ENCODE data around the gene FGFR3. TPM values are rescaled to one million over a fixed set of nuclear protein-coding genes. Genes with fewer than 3 reads are reported as not detected.

Gene FGFR3
- total RNA-seq, 1 donor from 2014 or later: 6.4 TPM

DNA sequence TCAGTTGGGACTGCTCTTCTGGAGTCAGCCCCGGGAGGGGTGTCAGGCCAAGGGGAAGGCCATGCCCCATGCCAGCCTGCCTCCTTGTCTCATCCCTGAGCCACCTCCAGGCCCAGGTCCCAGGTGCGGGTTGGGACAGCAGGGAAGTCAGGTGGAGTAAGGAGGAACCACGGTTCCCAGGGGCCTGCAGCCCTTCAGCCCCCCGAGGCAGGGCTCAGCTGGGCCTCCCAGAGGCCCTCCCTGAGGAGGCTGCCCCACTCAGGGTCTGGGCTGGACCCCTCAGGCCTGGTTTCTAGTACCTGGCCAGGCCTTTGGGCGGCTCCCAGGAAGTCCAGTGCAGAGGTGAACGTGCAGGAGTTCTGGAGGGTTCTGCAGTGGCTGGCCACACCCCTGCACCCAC is 23.4 kb upstream of the FGFR3 start:
- Mint-ChIP-seq H3K4me1 (ENCODE audit: unreplicated experiment) (peaks cover 9% of the 10 kb centered on the region), H3K27ac (ENCODE audit: unreplicated experiment) (no peak overlapping the region), H3K36me3 (ENCODE audit: unreplicated experiment) (no peaks in the 10 kb centered on the region), H3K4me3 (ENCODE audit: unreplicated experiment) (no peak overlapping the region), H3K27me3 (ENCODE audit: unreplicated experiment) (no peaks in the 10 kb centered on the region), H3K9me3 (ENCODE audit: unreplicated experiment) (no peaks in the 10 kb centered on the region)
- TF ChIP-seq, protein P1, sequence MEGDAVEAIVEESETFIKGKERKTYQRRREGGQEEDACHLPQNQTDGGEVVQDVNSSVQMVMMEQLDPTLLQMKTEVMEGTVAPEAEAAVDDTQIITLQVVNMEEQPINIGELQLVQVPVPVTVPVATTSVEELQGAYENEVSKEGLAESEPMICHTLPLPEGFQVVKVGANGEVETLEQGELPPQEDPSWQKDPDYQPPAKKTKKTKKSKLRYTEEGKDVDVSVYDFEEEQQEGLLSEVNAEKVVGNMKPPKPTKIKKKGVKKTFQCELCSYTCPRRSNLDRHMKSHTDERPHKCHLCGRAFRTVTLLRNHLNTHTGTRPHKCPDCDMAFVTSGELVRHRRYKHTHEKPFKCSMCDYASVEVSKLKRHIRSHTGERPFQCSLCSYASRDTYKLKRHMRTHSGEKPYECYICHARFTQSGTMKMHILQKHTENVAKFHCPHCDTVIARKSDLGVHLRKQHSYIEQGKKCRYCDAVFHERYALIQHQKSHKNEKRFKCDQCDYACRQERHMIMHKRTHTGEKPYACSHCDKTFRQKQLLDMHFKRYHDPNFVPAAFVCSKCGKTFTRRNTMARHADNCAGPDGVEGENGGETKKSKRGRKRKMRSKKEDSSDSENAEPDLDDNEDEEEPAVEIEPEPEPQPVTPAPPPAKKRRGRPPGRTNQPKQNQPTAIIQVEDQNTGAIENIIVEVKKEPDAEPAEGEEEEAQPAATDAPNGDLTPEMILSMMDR (IDR thresholded peaks at IDR 0.05): no peak
- DNase-seq (ENCODE audit: extremely low spot score, unreplicated experiment): no peak

DNA sequence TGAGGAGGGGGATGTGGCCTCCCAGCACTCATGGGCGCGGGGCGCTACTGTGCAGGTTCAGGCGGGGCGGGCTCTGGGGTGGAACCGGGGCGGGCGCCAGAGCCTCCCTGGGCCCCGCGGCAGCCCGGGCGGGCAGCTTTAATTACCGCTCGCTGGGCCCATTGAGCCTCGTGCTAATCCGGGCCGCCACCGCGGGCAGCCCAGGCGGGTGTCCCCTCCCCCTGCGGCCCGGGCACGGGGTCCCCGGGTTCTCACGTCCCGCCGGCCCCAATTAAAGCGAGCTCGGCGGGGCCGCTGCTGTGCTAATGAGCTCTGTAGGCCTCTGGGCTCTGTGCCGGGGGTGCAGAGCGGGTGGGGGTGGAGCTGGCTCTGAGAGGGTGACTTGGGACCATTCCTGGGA is 22.8 kb upstream of the FGFR3 start:
- no peak for DNase-seq (ENCODE audit: extremely low spot score, unreplicated experiment)
- Mint-ChIP-seq H3K27ac (ENCODE audit: unreplicated experiment) (no peak overlapping the region), H3K4me1 (ENCODE audit: unreplicated experiment) (peaks cover 9% of the 10 kb centered on the region), H3K36me3 (ENCODE audit: unreplicated experiment) (no peaks in the 10 kb centered on the region), H3K9me3 (ENCODE audit: unreplicated experiment) (no peaks in the 10 kb centered on the region), H3K27me3 (ENCODE audit: unreplicated experiment) (no peaks in the 10 kb centered on the region), H3K4me3 (ENCODE audit: unreplicated experiment) (no peak overlapping the region)
- TF ChIP-seq, protein P1 (IDR thresholded peaks at IDR 0.05): no peak

DNA sequence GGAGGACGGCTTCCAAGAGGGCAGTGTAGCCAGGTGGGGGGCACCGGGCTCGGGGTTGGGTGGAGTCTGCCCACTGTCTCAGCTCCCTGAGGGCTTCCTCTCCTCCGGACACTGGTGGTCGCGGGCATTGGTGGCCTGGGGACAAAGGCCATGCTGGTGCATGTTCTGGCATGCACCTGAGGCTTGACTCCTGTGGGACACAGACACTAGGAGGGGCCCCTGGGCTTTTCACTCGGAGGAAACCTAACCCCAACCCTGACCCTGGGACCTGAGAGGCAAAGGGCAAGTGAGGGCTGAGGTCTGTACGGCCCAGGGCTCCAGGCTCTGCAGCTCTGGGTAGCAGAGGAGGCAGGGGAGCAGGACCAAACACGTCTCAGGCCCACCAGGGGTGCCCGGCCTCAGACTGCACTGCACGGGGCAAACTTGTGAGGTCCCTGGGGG is 22.3 kb upstream of the FGFR3 start:
- TF ChIP-seq, protein P1 (IDR thresholded peaks at IDR 0.05): no peak
- Mint-ChIP-seq H3K4me3 (ENCODE audit: unreplicated experiment) (no peak overlapping the region), H3K36me3 (ENCODE audit: unreplicated experiment) (no peaks in the 10 kb centered on the region), H3K9me3 (ENCODE audit: unreplicated experiment) (no peaks in the 10 kb centered on the region), H3K4me1 (ENCODE audit: unreplicated experiment) (peaks cover 14% of the 10 kb centered on the region), H3K27ac (ENCODE audit: unreplicated experiment) (no peak overlapping the region), H3K27me3 (ENCODE audit: unreplicated experiment) (no peaks in the 10 kb centered on the region)
- no peak for DNase-seq (ENCODE audit: extremely low spot score, unreplicated experiment)

DNA sequence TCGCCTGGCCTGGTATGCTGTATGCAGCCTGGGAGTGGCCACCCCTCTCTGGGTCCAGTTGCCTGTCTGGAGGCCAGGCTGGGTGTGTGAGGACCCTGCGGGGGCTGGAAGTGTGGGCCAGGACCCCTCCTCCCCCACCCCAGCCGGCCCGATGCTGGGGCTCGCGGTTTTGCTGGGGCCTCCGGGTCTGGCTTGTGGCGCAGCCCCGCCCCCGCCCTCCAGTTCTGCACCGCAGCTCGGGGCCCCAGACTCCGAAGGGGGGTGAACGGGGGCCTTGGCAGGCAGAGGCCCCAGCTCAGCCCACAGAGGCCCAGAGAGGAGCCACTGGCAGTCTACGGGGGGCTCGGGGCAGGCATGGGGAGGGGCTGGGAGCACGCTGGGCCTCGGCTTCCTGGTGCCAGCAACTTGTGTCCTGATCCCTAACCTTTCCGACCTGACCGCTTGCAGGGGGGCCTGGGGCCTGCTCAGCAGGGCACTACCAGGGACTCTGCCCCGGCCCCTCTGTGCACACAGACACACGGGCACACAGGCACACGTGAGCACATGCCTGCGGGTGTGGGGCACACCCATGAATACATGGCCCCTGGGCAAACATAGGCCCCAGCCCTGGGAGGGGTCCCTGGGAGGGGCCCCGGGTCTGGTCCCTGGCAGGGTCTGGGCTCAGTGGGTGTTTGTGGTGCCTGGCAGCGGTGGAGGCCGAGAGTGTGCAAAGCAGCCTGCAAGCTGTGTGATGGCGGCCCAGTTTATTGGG is 21.4 kb upstream of the FGFR3 start:
- H3K9me3 Mint-ChIP-seq (ENCODE audit: unreplicated experiment): no peaks in the 10 kb centered on the region
- H3K27ac Mint-ChIP-seq (ENCODE audit: unreplicated experiment): no peak overlapping the region
- H3K4me1 Mint-ChIP-seq (ENCODE audit: unreplicated experiment): peaks cover 20% of the 10 kb centered on the region
- TF ChIP-seq, protein P1 (IDR thresholded peaks at IDR 0.05): no peak
- no peak for DNase-seq (ENCODE audit: extremely low spot score, unreplicated experiment)
- no peaks in the 10 kb centered on the region for H3K27me3 Mint-ChIP-seq (ENCODE audit: unreplicated experiment)
- H3K36me3 Mint-ChIP-seq (ENCODE audit: unreplicated experiment): no peaks in the 10 kb centered on the region
- H3K4me3 Mint-ChIP-seq (ENCODE audit: unreplicated experiment): no peak overlapping the region

DNA sequence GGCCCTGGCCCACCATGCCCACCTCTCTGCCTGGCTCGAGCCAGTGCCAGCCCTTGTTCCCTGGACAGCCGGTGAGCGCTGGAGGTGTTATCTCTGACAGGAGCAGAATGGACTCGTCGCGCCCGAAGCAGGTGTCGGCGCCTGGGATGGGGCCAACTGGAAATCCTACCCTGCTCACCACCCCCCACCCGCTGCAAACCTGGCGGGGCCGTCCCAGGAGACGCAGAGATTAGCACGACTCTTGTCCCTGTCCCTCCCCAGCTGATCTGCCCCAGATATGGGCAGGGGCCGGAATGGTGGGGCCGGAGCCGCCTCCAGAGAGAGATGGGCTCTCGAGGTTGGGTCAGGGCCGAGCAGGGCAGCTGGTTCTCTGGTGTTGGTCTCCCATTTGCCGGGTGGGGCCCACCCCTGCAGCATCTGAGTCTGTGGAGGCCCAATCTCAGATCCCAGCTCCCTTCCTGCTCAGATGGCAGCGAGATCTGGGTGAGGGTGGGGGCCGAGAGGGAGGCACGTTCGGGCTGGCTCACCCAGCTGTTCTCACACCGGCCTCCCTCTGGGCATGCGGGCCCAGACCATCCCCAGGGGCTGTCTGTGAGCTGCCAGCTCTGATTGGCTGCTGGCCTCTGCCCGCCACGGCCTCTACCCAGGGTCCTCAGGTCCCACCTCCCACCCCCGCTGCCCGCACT is 20.1 kb upstream of the FGFR3 start:
- TF ChIP-seq, protein P1 (IDR thresholded peaks at IDR 0.05): no peak
- H3K4me1 Mint-ChIP-seq (ENCODE audit: unreplicated experiment): peaks cover 26% of the 10 kb centered on the region
- no peaks in the 10 kb centered on the region for H3K9me3 Mint-ChIP-seq (ENCODE audit: unreplicated experiment)
- no peaks in the 10 kb centered on the region for H3K27me3 Mint-ChIP-seq (ENCODE audit: unreplicated experiment)
- no peak overlapping the region for H3K4me3 Mint-ChIP-seq (ENCODE audit: unreplicated experiment)
- no peak overlapping the region for H3K27ac Mint-ChIP-seq (ENCODE audit: unreplicated experiment)
- no peak for DNase-seq (ENCODE audit: extremely low spot score, unreplicated experiment)
- no peaks in the 10 kb centered on the region for H3K36me3 Mint-ChIP-seq (ENCODE audit: unreplicated experiment)
